H9 (cell line): ENCODE measurements around the gene DHRSX. TPM values are rescaled to one million over a fixed set of nuclear protein-coding genes. Genes with fewer than 3 reads are reported as not detected.

Source experiments
- DNase-seq: peaks from one replicate; pipeline ENCODE4 v3.0.0-alpha.2; 2017
- H2AFZ ChIP-seq: one replicate; pipeline ENCODE4 v1.6.1; 2013; ENCODE audit warnings: mild to moderate bottlenecking, low read length, control low read depth, moderate library complexity
- H2AK5ac ChIP-seq: 2 replicates; pipeline ENCODE4 v1.6.1; 2013; ENCODE audit warnings: low read length, control low read depth, mixed read lengths; ENCODE audit not compliant: insufficient read length
- H2BK120ac ChIP-seq: one replicate; pipeline ENCODE4 v1.6.1; 2013; ENCODE audit warnings: low read depth, mild to moderate bottlenecking, low read length, control low read depth, inconsistent platforms; ENCODE audit not compliant: poor library complexity, severe bottlenecking
- H2BK12ac ChIP-seq: 2 replicates; pipeline ENCODE4 v1.6.1; 2013; ENCODE audit warnings: low read length, control low read depth, mixed read lengths, low read depth; ENCODE audit not compliant: insufficient read length
- H2BK15ac ChIP-seq: 2 replicates; pipeline ENCODE4 v1.6.1; 2013; ENCODE audit warnings: low read depth, low read length, control low read depth
- H2BK20ac ChIP-seq: one replicate; pipeline ENCODE4 v1.6.1; 2013; ENCODE audit warnings: low read depth, mild to moderate bottlenecking, low read length, control low read depth, inconsistent platforms; ENCODE audit not compliant: poor library complexity, severe bottlenecking
- H2BK5ac ChIP-seq: 2 replicates; pipeline ENCODE4 v1.6.1; 2013; ENCODE audit warnings: low read length, control low read depth, mixed read lengths; ENCODE audit not compliant: insufficient read length
- H3K14ac ChIP-seq: 2 replicates; pipeline ENCODE4 v1.6.1; 2013; ENCODE audit warnings: low read length, control low read depth; ENCODE audit not compliant: insufficient read depth
- H3K18ac ChIP-seq: 2 replicates; pipeline ENCODE4 v1.6.1; 2013; ENCODE audit warnings: low read depth, mild to moderate bottlenecking, mixed read lengths, low read length, control low read depth; ENCODE audit not compliant: insufficient read length
- H3K23ac ChIP-seq: 2 replicates; pipeline ENCODE4 v1.6.1; 2013; ENCODE audit warnings: low read length, control low read depth, mixed read lengths, low read depth; ENCODE audit not compliant: insufficient read length
- H3K23me2 ChIP-seq: 2 replicates; pipeline ENCODE4 v1.6.1; 2013; ENCODE audit warnings: low read depth, mild to moderate bottlenecking, mixed read lengths, low read length, control low read depth; ENCODE audit not compliant: insufficient read length, poor library complexity, severe bottlenecking
- H3K27ac ChIP-seq: 2 replicates; pipeline ENCODE4 v1.5.1; 2013; ENCODE audit warnings: low read length, control low read depth, mixed read lengths, low read depth; ENCODE audit not compliant: insufficient read length
- H3K27me3 ChIP-seq: 2 replicates; pipeline ENCODE4 v1.6.1; 2013; ENCODE audit warnings: low read length, control low read depth, inconsistent platforms; ENCODE audit not compliant: insufficient read depth
- H3K4ac ChIP-seq: 2 replicates; pipeline ENCODE4 v1.6.1; 2013; ENCODE audit warnings: low read depth, mild to moderate bottlenecking, control low read depth, inconsistent platforms, low read length, moderate library complexity
- H3K4me1 ChIP-seq: 2 replicates; pipeline ENCODE4 v1.6.1; 2013; ENCODE audit warnings: low read length, control low read depth, inconsistent platforms; ENCODE audit not compliant: insufficient read depth
- H3K4me2 ChIP-seq: 2 replicates; pipeline ENCODE4 v1.6.1; 2013; ENCODE audit warnings: low read length, control low read depth, mixed read lengths; ENCODE audit not compliant: insufficient read length, insufficient read depth
- H3K56ac ChIP-seq: 2 replicates; pipeline ENCODE4 v1.6.1; 2013; ENCODE audit warnings: low read depth, mild to moderate bottlenecking, mixed read lengths, low read length, control low read depth; ENCODE audit not compliant: insufficient read length
- H3K79me1 ChIP-seq: 2 replicates; pipeline ENCODE4 v1.6.1; 2013; ENCODE audit warnings: low read depth, mild to moderate bottlenecking, moderate library complexity, low read length, control low read depth, inconsistent platforms; ENCODE audit not compliant: insufficient read depth, poor library complexity, severe bottlenecking
- H3K79me2 ChIP-seq: 2 replicates; pipeline ENCODE4 v1.6.1; 2013; ENCODE audit warnings: low read length, control low read depth, inconsistent platforms; ENCODE audit not compliant: insufficient read depth
- H3K9ac ChIP-seq: 2 replicates; pipeline ENCODE4 v1.6.1; 2013; ENCODE audit warnings: low read length, control low read depth, mixed read lengths; ENCODE audit not compliant: insufficient read length; ENCODE audit errors: extremely low read depth
- H3K9me3 ChIP-seq: one replicate; pipeline ENCODE4 v1.6.1; 2013; ENCODE audit warnings: low read depth, low read length, inconsistent platforms; ENCODE audit not compliant: control insufficient read depth
- H3T11ph ChIP-seq: one replicate; pipeline ENCODE4 v1.6.1; 2013; ENCODE audit warnings: mild to moderate bottlenecking, low read length, control low read depth, inconsistent platforms
- H4K20me1 ChIP-seq: one replicate; pipeline ENCODE4 v1.6.1; 2013; ENCODE audit not compliant: control insufficient read depth, insufficient read length, insufficient read depth
- H4K5ac ChIP-seq: 2 replicates; pipeline ENCODE4 v1.6.1; 2013; ENCODE audit warnings: low read depth, mild to moderate bottlenecking, mixed read lengths, low read length, control low read depth; ENCODE audit not compliant: insufficient read length
- H4K8ac ChIP-seq: replicated peaks from 2 replicates; pipeline ENCODE4 v1.6.1; 2013; ENCODE audit warnings: low read length, control low read depth, mixed read lengths, low read depth; ENCODE audit not compliant: insufficient read length
- H4K91ac ChIP-seq: 2 replicates; pipeline ENCODE4 v1.6.1; 2013; ENCODE audit warnings: low read depth, mild to moderate bottlenecking, moderate library complexity, mixed read lengths, low read length, control low read depth; ENCODE audit not compliant: insufficient read length
- H3K27ac Mint-ChIP-seq, 3 experiments: 2 replicates in 2 of 3; 3 replicates in 1 of 3; pipeline ENCODE4 v1.8.0; 2020 to 2021; ENCODE audit warnings: mixed read lengths in 3 of 3, mild to moderate bottlenecking in 1 of 3, moderate library complexity in 1 of 3
- H3K27me3 Mint-ChIP-seq: 2 replicates; pipeline ENCODE4 v1.8.0; 2021; ENCODE audit warnings: low read depth, mild to moderate bottlenecking, moderate library complexity, mixed read lengths
- H3K36me3 Mint-ChIP-seq, 3 experiments: 2 replicates in 2 of 3; 3 replicates in 1 of 3; pipeline ENCODE4 v1.8.0; 2020 to 2021; ENCODE audit warnings: low read depth in 3 of 3, mixed read lengths in 3 of 3; ENCODE audit not compliant: insufficient read depth in 1 of 3
- H3K4me1 Mint-ChIP-seq, 2 experiments: 2 replicates each; pipeline ENCODE4 v1.8.0; 2020; ENCODE audit warnings: mixed read lengths in 2 of 2
- H3K4me3 Mint-ChIP-seq, 2 experiments: 2 replicates in 1 of 2; 3 replicates in 1 of 2; pipeline ENCODE4 v1.8.0; 2020 to 2021; ENCODE audit warnings: mild to moderate bottlenecking in 2 of 2, mixed read lengths in 2 of 2, moderate library complexity in 1 of 2
- H3K9me3 Mint-ChIP-seq, 2 experiments: 2 replicates in 1 of 2; 3 replicates in 1 of 2; pipeline ENCODE4 v1.8.0; 2020; ENCODE audit warnings: mild to moderate bottlenecking in 2 of 2, mixed read lengths in 2 of 2, moderate library complexity in 1 of 2
- CTCF ChIP-seq: fragments of 200-600 bp; sonication (generic); conservative IDR thresholded peaks from 3 replicates; pipeline ENCODE4 v1.8.0; 2021; ENCODE audit warnings: antibody characterized with exemption, mild to moderate bottlenecking
- WGBS: extraction: QIAGEN DNeasy Blood & Tissue Kit; methylation state at CpG from one replicate; pipeline ENCODE4 v1.1.7; 2013; ENCODE audit warnings: missing lambda C conversion rate, low lambda C conversion rate, mixed read lengths; ENCODE audit not compliant: insufficient read length; ENCODE audit errors: extremely low coverage; 5-methylcytosine and 5-hydroxymethylcytosine counted together
- total RNA-seq: library from RNA; stranded (reverse); gene quantifications from 2 replicates; pipeline ENCODE4 v1.2.1, GENCODE V29; 2021

The DHRSX gene
- total RNA-seq, 1 experiment from 2014 or later: 44.0 TPM

GRCh38 chrX:2542826-2543521, 42.2 kb upstream of the DHRSX start:
- no peaks in the 10 kb centered on the region; the same call in 1 of the 2 replicates for H3K4me1 ChIP-seq
- H3K27ac ChIP-seq: no peak overlapping the region
- H3K18ac ChIP-seq: no peak overlapping the region
- no peak overlapping the region for H4K91ac ChIP-seq
- no peak overlapping the region for H4K5ac ChIP-seq
- no peaks in the 10 kb centered on the region for H4K20me1 ChIP-seq
- H2BK20ac ChIP-seq: no peak overlapping the region
- H2BK5ac ChIP-seq: no peak overlapping the region
- H4K8ac ChIP-seq: no peak overlapping the region
- TF ChIP-seq CTCF: no peak
- peaks cover 6% of the 10 kb centered on the region for H3K9me3 ChIP-seq
- H3K14ac ChIP-seq: no peak overlapping the region
- H3K9me3 Mint-ChIP-seq: peaks cover 29 to 33% of the 10 kb centered on the region in 2 experiments
- no peak overlapping the region for H2BK15ac ChIP-seq
- H2BK12ac ChIP-seq: no peak overlapping the region
- no peaks in the 10 kb centered on the region for H3K79me2 ChIP-seq
- H3K4me2 ChIP-seq: no peak overlapping the region
- no peak overlapping the region for H3K23ac ChIP-seq
- no peak overlapping the region for H3K27ac Mint-ChIP-seq
- H3K4me1 Mint-ChIP-seq: peaks cover 6 to 13% of the 10 kb centered on the region in 2 experiments
- H2BK120ac ChIP-seq: no peak overlapping the region
- no CpG with 5 or more reads among the region's 7 CpGs for WGBS
- no peak overlapping the region for H2AFZ ChIP-seq
- no peak overlapping the region for H3T11ph ChIP-seq
- H3K36me3 Mint-ChIP-seq: peaks cover 18 to 34% (median 21%) of the 10 kb centered on the region in 3 experiments
- H3K4me3 Mint-ChIP-seq: no peak overlapping the region
- H3K23me2 ChIP-seq: no peaks in the 10 kb centered on the region
- H3K4ac ChIP-seq: no peak overlapping the region
- H3K56ac ChIP-seq: no peak overlapping the region
- peaks cover 6% of the 10 kb centered on the region for H3K27me3 Mint-ChIP-seq
- no peaks in the 10 kb centered on the region for H3K79me1 ChIP-seq
- no peaks in the 10 kb centered on the region for H3K27me3 ChIP-seq
- no peak for DNase-seq
- H2AK5ac ChIP-seq: no peak overlapping the region
- no peak overlapping the region for H3K9ac ChIP-seq
